ENCODE measurements around the gene SPIRE2. TPM values are rescaled to one million over a fixed set of nuclear protein-coding genes. Genes with fewer than 3 reads are reported as not detected.
"Not testable (repeated sequence)": the region's sequence is repeated elsewhere in the genome, so short reads cannot be mapped to it uniquely, and the experiment has no call there.

SPIRE2 gene, protein sequence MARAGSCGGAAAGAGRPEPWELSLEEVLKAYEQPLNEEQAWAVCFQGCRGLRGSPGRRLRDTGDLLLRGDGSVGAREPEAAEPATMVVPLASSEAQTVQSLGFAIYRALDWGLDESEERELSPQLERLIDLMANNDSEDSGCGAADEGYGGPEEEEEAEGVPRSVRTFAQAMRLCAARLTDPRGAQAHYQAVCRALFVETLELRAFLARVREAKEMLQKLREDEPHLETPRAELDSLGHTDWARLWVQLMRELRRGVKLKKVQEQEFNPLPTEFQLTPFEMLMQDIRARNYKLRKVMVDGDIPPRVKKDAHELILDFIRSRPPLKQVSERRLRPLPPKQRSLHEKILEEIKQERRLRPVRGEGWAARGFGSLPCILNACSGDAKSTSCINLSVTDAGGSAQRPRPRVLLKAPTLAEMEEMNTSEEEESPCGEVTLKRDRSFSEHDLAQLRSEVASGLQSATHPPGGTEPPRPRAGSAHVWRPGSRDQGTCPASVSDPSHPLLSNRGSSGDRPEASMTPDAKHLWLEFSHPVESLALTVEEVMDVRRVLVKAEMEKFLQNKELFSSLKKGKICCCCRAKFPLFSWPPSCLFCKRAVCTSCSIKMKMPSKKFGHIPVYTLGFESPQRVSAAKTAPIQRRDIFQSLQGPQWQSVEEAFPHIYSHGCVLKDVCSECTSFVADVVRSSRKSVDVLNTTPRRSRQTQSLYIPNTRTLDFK
- polyA plus RNA-seq (2012; ENCODE audit: insufficient read depth, insufficient read length): 0.96 TPM

DNA sequence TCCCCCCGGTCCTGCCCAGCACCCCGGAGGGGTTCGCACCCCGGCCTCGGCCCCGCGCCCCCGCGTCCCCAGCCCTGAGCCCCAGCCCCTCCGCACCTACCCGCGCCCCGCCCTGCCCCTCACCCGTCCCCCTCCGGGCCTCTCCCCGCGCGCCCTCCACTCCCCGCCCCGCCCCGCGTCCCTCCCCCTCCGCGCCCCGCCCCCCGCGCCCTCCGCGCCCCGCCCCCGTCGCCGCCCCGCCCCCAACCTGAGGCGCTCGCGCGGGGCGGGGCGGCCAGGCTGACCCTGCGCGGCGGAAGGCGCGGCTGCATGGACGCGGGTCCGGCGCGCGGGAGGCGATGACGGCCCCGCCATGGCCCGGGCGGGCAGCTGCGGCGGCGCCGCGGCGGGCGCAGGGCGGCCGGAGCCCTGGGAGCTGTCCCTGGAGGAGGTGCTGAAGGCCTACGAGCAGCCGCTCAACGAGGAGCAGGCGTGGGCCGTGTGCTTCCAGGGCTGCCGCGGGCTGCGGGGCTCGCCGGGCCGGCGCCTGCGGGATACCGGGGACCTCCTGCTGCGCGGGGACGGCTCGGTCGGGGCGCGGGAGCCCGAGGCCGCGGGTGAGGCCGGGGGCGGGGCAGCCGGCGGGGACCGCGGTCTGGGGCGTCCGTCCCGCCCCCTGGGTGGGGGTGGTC lies at the start of gene SPIRE2:
SPIRE2 (plus strand) TSS at position 277 of the 671 bp plus-strand sequence; CDS start at position 353, 76 bp downstream.
- peak within 1 kb of the TSS; percentile 18; the same call in 1 of the 2 replicates for H3K4me3 ChIP-seq (ENCODE audit: low read length)
- DNase-seq (ENCODE audit: low read depth, low spot score): peak; percentile 32

DNA sequence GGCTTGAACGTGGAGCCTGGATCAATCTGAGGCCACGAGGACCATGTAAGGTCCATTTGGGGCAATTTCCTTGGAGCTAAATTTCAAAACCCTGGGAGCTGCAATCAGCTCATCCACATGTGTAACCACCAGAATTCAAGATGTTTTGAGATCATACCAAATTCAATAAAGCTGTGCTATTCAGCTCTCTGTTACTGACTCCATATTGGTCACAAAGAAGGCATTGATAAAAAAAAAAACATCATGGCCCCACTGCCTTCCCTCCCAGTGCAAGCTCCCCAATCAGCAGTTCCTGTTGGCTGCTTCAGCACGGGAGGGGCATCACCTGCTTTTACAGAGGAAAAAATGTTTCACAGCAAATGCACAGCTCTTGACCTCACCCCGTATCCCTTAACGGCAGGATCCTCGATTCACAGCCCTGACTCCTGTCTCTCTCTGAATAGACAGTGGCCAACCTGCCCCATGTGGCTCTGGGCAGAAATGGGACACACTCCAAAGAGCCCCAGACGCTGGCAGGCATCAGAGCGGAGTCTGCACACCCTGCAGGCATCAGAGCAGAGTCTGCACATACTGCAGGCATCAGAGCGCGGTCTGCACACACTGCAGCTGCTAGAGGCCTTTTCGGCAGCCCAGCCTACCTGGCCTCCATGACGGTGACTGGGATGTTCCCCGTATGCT lies 48.9 kb upstream of the SPIRE2 start:
- H3K4me3 ChIP-seq (ENCODE audit: low read length): no peak overlapping the region

DNA sequence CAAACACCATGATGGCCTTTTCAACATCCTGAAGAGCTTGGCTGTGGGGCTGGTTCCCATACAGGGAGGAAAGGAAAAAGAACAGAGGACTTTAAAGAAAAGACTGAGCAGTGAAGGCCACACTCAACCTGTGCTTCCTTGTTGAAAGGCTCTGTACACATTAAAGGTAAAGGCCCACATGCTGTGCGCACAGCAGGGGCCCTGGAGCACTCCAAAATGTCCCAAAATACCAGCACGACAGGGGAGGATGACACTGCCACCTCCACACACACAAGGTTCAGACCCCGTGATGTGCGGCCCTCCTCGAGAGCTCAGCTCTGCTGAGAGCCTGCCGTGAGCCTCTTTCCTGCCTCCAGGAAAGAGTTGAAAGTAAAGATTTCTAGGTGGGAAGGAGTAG lies 48.4 kb upstream of the SPIRE2 start:
- no peak overlapping the region for H3K4me3 ChIP-seq (ENCODE audit: low read length)
- DNase-seq (ENCODE audit: low read depth, low spot score): no peak

More for the DNA sequence above, 48.9 kb upstream of the SPIRE2 start:
- no peak for DNase-seq (ENCODE audit: low read depth, low spot score)

DNA sequence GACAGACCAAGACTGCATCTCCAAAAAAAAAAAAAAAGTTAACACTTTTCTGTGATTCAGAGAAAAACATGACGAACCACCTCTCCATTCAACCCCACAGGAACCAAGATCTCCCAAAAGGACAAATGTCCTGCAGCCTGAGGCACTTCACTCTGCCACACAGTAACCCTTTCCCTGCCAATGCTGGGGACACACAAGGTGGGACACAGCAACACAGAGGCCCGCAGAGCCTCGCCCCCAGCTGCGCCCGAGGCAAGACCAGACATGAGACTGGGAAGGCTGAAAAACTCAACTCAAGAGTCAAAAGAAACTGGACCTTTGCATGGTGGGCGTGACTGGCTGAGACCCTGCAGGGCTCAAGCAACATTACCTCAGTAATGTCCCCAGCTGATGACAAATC lies 45.8 kb upstream of the SPIRE2 start:
- no peak for DNase-seq (ENCODE audit: low read depth, low spot score)
- H3K4me3 ChIP-seq (ENCODE audit: low read length): no peak overlapping the region

DNA sequence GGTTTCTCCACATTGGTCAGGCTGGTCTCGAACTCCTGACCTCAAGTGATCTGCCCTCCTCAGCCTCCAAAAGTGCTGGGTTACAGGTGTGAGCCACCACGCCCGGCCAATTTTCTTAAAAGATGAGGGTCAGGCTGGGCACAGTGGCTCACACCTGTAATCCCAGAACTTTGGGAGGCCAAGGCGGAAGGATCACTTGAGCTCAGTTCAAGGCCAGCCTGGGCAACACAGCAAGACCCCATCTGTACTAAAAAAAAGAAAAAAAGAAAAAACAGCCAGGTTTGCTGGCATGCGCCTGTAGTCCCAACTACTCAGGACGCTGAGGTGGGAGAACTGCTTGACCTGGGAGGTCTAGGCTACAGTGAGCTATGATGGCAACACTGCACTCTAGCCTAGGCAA lies 44.3 kb upstream of the SPIRE2 start:
- not testable (repeated sequence) for DNase-seq (ENCODE audit: low read depth, low spot score); H3K4me3 ChIP-seq (ENCODE audit: low read length)

DNA sequence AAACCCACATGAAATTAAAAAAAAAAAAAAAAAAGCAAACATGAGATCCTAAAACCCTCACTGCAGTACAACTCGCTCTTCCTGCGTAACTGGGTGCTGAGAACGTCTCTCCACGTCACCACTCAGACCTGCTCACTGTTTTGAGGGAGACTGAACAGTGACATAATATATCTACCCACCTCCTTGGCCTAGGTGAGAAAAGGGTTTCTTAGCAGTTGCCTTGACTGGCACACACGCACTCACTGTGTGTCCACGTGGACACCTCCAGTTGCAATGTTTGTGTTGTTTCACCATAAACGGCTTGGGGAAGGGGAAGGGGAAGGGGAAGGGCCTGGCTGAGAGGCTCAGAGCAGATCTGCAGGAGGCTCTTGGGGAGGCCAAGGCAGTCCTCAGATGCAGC lies 43.9 kb upstream of the SPIRE2 start:
- DNase-seq (ENCODE audit: low read depth, low spot score): no peak

DNA sequence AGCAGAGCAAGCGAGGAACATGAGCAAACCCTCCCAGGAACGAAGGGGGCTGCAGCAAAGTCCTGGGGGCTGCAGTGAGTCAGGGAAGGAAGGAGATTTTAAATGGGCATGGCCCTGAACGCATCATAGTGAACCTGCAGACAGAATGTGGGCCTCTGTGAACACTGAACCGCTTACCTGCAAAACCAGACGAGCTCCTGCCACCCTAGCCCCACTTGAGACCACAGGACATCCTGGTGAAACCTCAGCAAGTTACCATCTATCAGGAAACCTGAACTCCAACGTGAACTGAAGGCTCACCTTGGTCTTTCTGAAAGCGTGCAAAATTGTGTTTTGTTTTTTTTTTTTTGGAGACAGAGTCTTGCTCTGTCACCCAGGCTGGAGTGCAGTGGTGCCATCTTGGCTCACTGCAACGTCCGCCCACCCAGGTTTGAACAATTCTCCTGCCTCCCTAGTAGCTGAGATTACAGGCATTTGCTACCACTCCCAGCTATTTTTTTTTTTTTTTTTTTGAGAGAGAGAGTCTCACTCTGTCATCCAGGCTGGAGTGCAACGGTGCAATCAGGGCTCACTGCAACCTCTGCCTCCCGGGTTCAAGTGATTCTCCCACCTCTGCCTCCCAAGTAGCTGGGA lies 42.6 kb upstream of the SPIRE2 start:
- peak; percentile 4 for DNase-seq (ENCODE audit: low read depth, low spot score)

More for the DNA sequence above, 43.9 kb upstream of the SPIRE2 start:
- no peak overlapping the region for H3K4me3 ChIP-seq (ENCODE audit: low read length)

DNA sequence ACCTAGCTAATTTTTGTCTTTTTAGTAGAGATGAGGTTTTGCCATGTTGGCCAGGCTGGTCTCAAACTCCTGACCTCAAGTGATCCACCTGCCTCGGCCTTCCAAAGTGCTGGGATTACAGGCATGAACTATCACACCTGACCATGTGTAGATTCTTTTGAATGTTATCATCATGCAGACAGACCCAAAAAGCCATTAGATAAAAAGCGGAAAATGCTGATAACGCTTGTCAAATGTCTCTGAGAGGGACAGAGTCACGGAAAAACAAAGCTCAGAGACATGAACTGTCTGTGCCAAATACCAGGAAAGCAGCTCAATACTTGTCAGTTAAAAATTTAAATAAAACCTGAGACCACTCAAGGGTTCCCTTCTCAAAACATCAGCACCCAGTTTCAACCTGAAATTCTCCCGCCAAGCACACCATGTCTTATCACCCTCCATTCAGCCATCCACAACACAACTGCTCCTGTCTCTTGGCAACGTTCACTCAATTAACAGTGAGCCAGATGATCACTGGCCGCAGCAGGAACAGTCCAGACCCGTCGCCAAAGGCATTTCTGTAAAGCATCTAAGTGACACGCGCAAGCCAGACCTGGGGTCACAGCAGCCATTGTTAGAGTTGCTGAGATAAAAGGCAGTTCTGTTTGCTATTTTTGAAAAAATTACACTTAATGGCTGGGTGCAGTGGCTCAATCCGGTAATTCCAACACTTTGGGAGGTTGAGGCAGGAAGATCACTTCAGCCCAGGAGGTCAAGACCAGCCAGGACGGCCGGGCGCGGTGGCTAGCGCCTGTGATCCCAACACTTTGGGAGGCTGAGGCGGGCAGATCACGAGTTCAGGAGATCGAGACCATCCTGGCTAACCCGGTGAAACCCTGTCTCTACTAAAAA lies 41.6 kb upstream of the SPIRE2 start:
- no peak for DNase-seq (ENCODE audit: low read depth, low spot score)
- no peak overlapping the region for H3K4me3 ChIP-seq (ENCODE audit: low read length)

More for the DNA sequence above, 42.6 kb upstream of the SPIRE2 start:
- H3K4me3 ChIP-seq (ENCODE audit: low read length): no peak overlapping the region

DNA sequence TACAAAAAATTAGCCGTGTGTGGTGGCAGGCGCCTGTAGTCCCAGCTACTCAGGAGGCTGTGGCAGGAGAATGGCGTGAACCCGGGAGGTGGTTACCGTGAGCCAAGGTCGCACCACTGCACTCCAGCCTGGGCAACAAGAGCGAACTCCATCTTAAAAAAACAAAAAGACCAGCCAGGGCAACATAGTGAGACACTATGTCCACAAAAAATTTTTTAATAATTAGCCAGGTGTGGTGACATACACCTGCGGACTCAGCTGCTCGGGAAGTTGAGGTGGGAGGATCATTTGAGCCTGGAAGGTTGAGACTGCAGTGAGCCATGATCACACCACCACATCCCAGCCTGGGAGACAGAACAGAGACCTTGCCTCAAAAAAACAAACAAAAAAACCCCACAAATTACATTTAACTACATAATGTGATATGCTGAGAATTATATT lies 40.9 kb upstream of the SPIRE2 start:
- no peak for DNase-seq (ENCODE audit: low read depth, low spot score)

DNA sequence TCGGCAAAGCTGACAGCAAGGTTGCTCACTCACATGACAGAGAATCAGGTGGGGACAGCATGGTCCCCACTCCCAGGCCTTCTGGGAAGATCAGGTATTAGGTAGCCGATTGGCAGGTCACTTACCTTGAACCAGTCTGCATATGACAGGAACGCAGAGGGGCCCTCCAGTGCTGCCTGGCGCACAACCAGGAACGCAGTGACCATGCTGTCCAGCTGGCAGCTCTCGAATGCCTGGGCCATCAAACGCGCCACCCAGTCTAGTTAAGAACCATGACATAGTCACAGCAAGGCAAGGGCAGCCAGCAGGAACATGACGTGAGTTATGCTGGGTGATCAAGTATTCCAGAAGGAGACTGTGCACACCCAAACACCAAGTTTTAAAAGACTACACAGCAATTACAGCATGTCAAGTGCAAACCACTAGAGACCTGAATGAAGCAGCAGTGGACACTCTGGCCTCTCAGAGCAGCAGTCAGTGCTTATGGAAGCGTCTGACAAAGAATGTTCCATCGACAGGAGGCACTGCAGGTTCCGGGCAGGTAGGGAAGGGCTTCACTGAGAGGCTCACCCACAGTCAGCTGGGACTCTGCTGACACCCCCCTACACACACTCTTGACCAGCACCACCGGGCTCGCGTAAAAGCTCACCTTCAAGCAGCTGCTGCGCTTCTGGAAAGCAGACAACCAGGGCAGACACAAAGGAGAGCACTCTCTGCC lies 36.8 kb upstream of the SPIRE2 start:
- H3K4me3 ChIP-seq (ENCODE audit: low read length): no peak overlapping the region
- DNase-seq (ENCODE audit: low read depth, low spot score): no peak

More for the DNA sequence above, 40.9 kb upstream of the SPIRE2 start:
- no peak overlapping the region for H3K4me3 ChIP-seq (ENCODE audit: low read length)

DNA sequence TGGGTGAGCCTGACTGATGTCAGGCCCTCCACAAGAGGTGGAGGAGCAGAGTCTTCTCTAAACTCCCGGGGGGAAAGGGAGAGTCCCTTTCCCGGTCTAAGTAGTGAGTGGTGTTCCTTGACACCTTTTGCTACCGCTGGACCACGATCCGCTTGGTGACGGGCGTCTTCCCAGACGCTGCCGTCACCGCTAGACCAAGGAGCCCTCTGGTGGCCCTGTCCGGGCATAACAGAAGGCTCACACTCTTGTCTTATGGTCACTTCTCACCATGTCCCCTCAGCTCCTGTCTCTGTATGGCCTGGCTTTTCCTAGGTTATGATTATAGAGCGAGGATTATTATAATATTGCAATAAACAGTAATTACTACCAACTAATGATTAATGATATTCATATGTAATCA lies 35.2 kb upstream of the SPIRE2 start:
- H3K4me3 ChIP-seq (ENCODE audit: low read length); DNase-seq (ENCODE audit: low read depth, low spot score): not testable (repeated sequence)

DNA sequence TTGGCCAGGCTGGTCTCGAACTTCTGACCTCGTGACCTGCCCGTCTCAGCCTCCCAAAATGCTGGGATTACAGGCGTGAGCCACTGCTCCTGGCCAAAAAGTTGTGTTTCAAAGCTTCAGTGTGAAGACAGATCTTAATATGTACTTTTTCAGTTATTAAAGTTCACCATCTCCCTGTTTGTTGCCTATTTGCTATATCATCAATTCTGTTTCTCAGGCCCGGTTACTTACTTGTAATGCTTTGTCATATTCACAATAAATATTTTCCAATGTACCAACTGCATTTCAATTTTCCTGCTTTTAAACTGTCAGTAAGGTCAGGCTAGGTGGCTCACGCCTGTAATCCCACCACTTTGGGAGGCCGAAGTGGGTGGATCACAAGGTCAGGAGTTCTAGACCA lies 34.3 kb upstream of the SPIRE2 start:
- no peak for DNase-seq (ENCODE audit: low read depth, low spot score)
- H3K4me3 ChIP-seq (ENCODE audit: low read length): no peak overlapping the region

DNA sequence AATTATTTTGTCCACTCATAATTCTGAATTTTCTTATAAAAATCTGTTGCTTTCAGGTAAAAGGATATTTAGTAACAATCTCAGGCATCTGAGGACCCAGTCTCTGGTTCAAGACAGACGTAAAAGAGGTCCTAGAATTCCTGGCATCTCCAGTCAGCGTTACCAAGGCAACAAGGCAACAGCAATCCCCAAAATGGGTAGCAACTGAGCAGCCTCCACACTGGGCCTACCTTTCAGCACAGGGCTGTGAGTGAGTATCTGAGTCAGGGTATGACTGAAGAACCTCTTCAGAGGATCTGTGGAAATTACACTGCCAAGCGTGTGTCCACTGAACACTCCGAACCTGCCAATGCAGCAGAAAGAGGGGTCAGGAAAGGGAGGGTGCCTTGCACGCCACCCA lies 32.6 kb upstream of the SPIRE2 start:
- no peak for DNase-seq (ENCODE audit: low read depth, low spot score)
- no peak overlapping the region for H3K4me3 ChIP-seq (ENCODE audit: low read length)

DNA sequence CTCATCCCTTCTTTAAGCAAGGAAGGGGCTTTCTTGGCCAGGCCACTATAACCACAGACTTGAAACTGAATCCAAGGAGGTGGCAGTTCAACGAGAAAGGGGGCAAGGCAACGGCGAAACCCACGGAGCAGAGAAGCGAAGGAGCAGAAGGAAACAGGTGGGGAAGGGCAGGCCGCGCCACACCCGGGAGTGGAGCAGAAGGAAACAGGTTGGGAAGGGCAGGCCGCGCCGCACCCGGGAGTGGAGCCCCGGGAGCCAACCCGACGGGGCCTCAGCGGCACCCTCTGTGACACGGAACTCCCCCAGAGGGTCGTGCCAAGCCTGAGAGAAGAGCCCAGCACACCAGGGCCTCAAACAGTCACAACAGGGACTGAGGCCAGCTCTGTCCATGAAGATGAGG lies 32.2 kb upstream of the SPIRE2 start:
- H3K4me3 ChIP-seq (ENCODE audit: low read length): no peak overlapping the region
- DNase-seq (ENCODE audit: low read depth, low spot score): no peak

DNA sequence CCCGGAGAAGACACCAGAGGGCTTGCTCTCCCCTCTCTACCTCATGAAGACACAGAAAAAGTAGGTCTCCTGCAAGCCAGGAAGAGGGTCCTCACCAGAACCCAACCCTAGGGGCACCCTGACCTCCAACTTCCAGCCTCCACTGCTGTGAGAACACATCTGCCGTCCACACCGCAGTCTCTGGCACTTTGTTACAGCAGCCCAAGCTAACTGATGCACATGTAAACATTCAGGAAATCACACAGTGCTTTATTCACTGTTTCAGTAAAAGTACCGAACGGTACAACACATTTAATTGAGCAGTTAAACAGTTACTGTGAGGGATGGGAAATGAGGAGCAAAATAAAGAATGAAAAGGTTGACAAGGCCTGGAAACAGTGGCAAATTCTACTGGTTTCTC lies 30.1 kb upstream of the SPIRE2 start:
- no peak overlapping the region for H3K4me3 ChIP-seq (ENCODE audit: low read length)
- DNase-seq (ENCODE audit: low read depth, low spot score): no peak

DNA sequence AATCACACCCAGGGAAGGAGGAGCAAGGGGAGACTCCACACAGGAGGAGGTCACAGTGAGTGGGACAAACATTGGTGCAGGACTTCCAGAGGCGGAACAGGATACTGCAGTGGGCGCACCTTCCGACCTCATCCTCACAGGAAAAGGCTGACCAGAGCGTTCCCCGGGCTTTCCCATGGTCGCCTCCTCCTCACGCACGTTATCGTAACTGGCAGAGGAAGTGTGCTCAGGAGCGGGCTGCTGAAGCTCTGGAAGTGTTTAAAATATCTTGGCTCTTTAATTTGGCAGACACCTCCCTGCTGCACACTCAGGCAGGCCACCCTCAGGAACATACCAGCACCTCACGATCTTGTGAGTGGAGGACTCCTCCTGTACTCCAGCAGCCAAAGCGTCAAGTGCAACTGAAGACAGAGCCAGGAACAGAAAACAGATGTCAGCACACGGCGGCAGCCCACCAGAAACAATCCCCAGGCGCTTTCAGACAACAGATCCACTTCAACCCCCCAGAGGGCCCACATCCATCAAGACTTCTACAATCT lies 29.4 kb upstream of the SPIRE2 start:
- no peak overlapping the region for H3K4me3 ChIP-seq (ENCODE audit: low read length)
- DNase-seq (ENCODE audit: low read depth, low spot score): no peak

DNA sequence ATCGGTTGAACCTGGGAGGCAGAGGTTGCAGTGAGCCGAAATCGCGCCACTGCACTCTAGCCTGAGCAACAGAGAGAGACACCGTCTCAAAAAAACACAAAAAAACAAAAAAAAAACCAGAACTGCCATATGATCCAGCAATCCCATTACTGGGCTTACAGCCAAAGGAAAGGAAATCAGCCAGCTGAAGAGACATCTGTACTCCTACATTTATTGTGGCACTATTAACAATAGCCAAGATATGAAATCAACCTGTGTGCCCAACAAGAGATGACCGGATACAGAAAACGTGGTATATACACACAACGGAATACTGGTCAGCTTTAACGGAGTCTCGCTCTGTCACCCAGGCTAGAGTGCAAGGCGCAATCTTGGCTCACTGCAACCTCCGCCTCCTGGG lies 26.5 kb upstream of the SPIRE2 start:
- H3K4me3 ChIP-seq (ENCODE audit: low read length): no peak overlapping the region
- DNase-seq (ENCODE audit: low read depth, low spot score): no peak

All from Jurkat, Clone E6-1 (cell line).